ENCODE data around the gene SERGEF. TPM values are rescaled to one million over a fixed set of nuclear protein-coding genes. Genes with fewer than 3 reads are reported as not detected.
A peak's percentile ranks its signal among the peaks of the same experiment; 100 is the strongest.

SERGEF gene
- total RNA-seq: 10 to 100 TPM; 40.2 to 41.7 TPM

DNA sequence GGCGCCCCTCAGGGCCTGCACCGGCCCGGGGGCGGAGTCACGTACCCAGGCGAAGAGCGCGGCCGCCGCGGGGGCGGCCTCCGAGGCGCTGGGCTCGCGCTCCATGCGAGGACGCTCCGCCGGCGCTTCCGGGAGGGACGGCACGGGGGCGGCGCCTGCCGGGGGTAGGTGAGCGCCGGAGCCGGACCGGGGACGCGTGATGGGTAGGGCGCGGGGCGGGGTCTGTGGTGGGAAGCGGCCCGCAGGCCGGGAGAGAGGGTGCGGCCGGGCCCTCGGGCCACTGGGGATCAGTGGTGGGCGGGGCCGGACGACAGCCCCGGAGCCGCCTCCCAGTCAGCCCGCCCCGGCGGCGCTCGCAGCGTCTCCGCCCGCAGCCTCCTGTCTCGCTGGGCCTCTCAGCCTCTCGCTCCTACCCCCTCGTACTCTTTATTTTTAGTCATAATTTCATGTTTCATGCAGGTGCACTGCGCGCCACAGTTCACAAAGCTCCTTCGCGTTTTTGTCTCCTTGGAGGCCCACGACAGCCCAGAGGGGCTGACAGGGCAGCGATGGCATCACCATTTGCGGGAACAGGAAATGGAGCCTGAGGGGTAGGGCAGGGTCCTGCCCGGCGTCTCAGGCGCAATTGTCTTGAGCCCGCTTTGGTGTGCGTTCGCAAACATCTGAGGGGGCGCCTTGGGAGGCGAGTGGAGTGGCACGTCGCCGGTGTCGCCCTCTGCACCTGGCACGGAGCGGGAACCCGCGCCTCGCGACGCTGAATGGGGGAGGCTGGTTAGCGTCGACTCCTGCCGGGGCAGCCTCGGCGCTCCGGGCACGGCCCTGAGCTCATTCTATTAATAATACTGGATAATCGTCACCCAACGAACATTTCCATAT, at the start of gene SERGEF:
TSS of gene SERGEF (minus strand) at position 142 of the 876 bp plus-strand sequence. CDS start at position 105, 37 bp downstream.
- DNase-seq: peak; percentile 94
- Mint-ChIP-seq H3K27me3 (ENCODE audit: low read depth) (no peaks in the 10 kb centered on the region), H3K36me3 (ENCODE audit: low read depth) (peaks cover 1% of the 10 kb centered on the region), H3K27ac (peak within 1 kb of the TSS; percentile 95), H3K4me3 (peak within 1 kb of the TSS; percentile 97), H3K9me3 (no peaks in the 10 kb centered on the region), H3K4me1 (ENCODE audit: low read depth) (peaks cover 39% of the 10 kb centered on the region)
- CTCF ChIA-PET: interaction anchor here (1.2 to 1.6 kb wide), 3 partner anchors 22 to 102 kb away, joined by 3 to 7 read pairs (median 4); no protein-coding TSS in a partner anchor
- intact Hi-C loops (cut with micrococcal nuclease): loop anchor here (1.0 to 5.0 kb wide), 17 partner anchors 93 to 1699 kb away; partner anchors contain the start of genes C11orf58, E2F8, GTF2H1 and HPS5

DNA sequence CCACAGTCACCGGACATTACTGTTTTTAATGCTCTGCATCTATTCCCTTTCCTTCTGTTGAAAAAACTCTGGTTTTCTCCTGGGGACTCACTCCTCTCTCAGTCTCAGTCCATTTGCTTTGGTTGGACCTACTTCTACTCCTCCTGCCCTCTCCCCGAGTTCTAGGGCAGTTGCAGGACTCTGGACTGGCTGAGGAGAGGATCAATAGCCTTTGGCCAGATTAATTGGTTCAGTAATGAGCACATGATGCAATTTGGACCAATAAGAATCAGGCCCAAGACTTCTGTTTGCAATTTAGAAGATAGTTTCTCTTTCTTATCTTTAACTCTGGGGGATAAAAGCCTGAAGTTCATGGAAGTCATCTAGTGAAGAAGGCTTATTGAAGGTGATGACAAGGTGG, 48.5 kb upstream of the SERGEF start:
- H3K9me3 Mint-ChIP-seq: no peaks in the 10 kb centered on the region
- H3K27me3 Mint-ChIP-seq (ENCODE audit: low read depth): no peaks in the 10 kb centered on the region
- DNase-seq: no peak
- CTCF ChIA-PET: no interaction called here
- H3K27ac Mint-ChIP-seq: no peak overlapping the region
- H3K36me3 Mint-ChIP-seq (ENCODE audit: low read depth): no peaks in the 10 kb centered on the region
- no peak overlapping the region for H3K4me3 Mint-ChIP-seq
- intact Hi-C loops (cut with micrococcal nuclease): no loop called here
- no peaks in the 10 kb centered on the region for H3K4me1 Mint-ChIP-seq (ENCODE audit: low read depth)

DNA sequence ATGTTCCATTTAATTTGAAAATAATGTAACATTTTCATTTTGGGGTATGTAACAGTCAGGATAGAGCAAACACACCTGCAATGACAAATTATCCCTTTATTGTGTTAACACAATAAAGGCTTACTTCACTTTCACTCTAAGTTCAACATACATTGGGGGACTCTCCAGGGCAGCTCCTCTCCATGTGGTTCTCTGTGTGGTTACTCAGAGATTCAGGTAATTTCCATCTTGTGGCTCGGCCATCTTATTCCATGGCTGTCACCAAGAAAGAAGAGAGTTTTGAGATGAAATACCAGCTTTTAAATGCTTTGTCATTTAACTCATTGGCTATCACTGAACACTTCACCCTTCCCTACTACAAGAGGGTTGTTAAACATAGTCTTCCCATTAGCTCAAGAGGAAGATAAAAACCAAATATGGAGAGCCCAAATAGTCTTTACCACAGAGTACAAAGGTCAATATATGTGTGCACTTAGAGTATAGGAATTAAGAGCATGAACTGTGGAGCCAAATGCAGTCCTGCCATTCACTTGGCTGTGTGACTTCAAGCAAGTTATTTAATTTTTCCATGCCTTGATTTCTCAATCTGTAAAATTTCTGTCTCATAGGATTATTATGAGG, 43.8 kb upstream of the SERGEF start:
- Mint-ChIP-seq H3K27me3 (ENCODE audit: low read depth) (no peaks in the 10 kb centered on the region), H3K9me3 (no peaks in the 10 kb centered on the region), H3K27ac (no peak overlapping the region), H3K36me3 (ENCODE audit: low read depth) (no peaks in the 10 kb centered on the region), H3K4me3 (no peak overlapping the region), H3K4me1 (ENCODE audit: low read depth) (no peaks in the 10 kb centered on the region)
- CTCF ChIA-PET: no interaction called here
- intact Hi-C loops (cut with micrococcal nuclease): no loop called here
- DNase-seq: no peak

DNA sequence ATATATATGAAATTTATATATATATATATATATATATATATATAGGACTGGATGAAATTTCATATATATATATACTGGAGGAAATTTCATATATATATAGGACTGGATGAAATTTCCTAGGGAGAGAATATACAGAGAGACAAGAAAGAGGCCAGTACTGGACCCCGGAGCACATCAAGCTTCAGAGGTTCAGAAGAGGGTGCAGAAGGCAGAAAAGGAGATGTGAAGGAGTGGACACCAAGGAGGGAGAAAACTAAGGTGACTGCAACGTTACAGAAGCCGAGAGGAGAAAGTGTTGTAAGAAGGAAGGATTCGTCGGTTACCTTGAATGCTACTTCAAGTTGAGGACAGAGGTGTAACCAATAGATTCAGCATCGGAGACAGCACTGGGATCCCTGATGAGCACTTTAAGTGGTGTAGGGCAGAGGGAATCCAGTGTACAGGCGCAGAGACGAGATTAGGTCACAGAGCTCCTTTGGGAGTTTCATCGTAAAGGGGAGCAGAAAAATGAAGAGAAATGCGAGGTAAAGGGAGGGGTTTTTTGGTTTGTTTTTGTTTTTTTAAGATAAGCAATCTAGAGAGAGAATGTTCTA, 41.8 kb upstream of the SERGEF start:
- CTCF ChIA-PET: no interaction called here

DNA sequence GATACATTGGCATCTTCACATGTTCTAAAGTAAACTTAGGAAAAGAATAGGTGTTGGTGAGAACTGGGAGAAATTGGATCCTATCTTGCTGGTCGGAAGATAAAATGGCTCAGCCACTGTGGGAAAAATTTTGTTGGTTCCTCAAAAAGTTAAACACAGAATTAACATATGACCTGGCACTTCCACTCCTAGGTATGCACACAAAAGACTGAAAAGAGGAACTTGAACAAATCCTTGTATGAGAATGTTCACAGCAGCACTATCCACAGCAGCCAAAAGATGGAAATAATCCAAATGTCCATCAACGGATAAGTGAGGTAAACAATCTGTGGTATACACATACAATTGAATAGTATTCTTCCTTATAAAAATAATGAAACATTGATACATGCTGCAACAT, 38.0 kb upstream of the SERGEF start:
- peaks cover 20% of the 10 kb centered on the region for H3K27me3 Mint-ChIP-seq (ENCODE audit: low read depth)
- H3K36me3 Mint-ChIP-seq (ENCODE audit: low read depth): peaks cover 7% of the 10 kb centered on the region
- CTCF ChIA-PET: no interaction called here
- no peaks in the 10 kb centered on the region for H3K4me1 Mint-ChIP-seq (ENCODE audit: low read depth)
- H3K27ac Mint-ChIP-seq: no peak overlapping the region
- H3K4me3 Mint-ChIP-seq: no peak overlapping the region
- no peaks in the 10 kb centered on the region for H3K9me3 Mint-ChIP-seq
- intact Hi-C loops (cut with micrococcal nuclease): no loop called here
- DNase-seq: no peak

More for the DNA sequence above, 41.8 kb upstream of the SERGEF start:
- DNase-seq: no peak
- peaks cover 2% of the 10 kb centered on the region for H3K36me3 Mint-ChIP-seq (ENCODE audit: low read depth)
- H3K4me3 Mint-ChIP-seq: no peak overlapping the region
- intact Hi-C loops (cut with micrococcal nuclease): no loop called here
- H3K27ac Mint-ChIP-seq: no peak overlapping the region
- no peaks in the 10 kb centered on the region for H3K4me1 Mint-ChIP-seq (ENCODE audit: low read depth)
- H3K27me3 Mint-ChIP-seq (ENCODE audit: low read depth): no peaks in the 10 kb centered on the region
- no peaks in the 10 kb centered on the region for H3K9me3 Mint-ChIP-seq

DNA sequence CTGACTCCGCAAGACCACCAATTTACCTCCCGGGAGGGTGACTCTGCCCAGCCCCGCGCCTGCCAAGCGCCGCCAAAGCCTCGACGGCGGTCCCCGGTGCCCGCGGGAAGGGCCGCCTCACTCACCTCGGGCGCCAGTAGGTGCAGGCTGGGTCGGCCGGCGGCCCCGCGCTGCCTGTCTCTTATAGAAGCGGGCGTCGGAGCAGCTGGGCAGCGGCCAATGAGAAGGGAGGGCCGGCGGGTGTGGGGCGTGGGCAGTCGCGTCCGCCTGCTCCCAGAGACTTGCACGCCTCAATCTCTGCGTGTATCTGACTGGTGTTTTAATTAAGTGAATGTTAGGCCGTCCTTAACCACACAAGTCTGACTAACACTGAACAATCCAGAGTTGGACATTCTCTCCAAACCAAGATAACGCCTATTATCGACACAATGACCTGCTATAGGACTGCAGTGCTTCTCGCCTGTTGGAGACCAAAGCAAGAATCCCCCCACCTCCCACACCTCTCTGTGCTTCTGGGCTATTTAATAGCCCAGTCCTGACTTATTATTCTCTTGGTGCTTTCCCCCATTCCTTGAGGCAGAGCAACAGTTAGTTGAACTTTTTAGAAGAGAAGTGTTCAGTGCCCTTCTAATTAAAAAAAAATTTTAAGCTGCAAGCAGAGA, 33.4 kb upstream of the SERGEF start, which contains the start of gene TPH1:
TSS of gene TPH1 (minus strand) at position 154 of the 662 bp plus-strand sequence. CDS start 5,507 bp downstream, outside the sequence.
- H3K27me3 Mint-ChIP-seq (ENCODE audit: low read depth): peaks cover 39% of the 10 kb centered on the region
- peaks cover 7% of the 10 kb centered on the region for H3K36me3 Mint-ChIP-seq (ENCODE audit: low read depth)
- intact Hi-C loops (cut with micrococcal nuclease): no loop called here
- no peak within 1 kb of the TSS for H3K4me3 Mint-ChIP-seq
- DNase-seq: no peak
- CTCF ChIA-PET: no interaction called here
- H3K9me3 Mint-ChIP-seq: no peaks in the 10 kb centered on the region
- no peak within 1 kb of the TSS for H3K27ac Mint-ChIP-seq
- no peaks in the 10 kb centered on the region for H3K4me1 Mint-ChIP-seq (ENCODE audit: low read depth)

DNA sequence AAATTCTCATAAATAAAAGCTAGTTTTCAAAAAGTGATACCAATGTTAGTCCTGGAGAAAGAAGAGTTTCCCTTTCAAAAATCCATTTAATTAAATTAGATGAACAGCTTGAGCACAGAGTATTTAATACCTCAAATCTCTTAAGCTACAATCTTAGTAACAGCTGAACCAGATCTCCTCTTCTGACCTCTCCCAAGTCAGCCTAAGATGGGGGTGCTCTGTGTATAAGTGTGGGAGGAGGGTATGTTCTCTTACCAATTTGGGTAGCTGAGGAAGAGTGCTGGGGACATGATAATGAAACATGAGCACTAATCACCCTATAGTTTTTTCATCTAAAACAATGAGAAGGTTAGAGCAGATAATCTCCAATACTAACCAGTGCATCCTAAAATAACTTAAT, 23.6 kb upstream of the SERGEF start:
- no peaks in the 10 kb centered on the region for H3K27me3 Mint-ChIP-seq (ENCODE audit: low read depth)
- H3K9me3 Mint-ChIP-seq: no peaks in the 10 kb centered on the region
- intact Hi-C loops (cut with micrococcal nuclease): no loop called here
- CTCF ChIA-PET: no interaction called here
- H3K4me3 Mint-ChIP-seq: no peak overlapping the region
- no peak for DNase-seq
- H3K4me1 Mint-ChIP-seq (ENCODE audit: low read depth): no peaks in the 10 kb centered on the region
- no peak overlapping the region for H3K27ac Mint-ChIP-seq
- peaks cover 2% of the 10 kb centered on the region for H3K36me3 Mint-ChIP-seq (ENCODE audit: low read depth)

DNA sequence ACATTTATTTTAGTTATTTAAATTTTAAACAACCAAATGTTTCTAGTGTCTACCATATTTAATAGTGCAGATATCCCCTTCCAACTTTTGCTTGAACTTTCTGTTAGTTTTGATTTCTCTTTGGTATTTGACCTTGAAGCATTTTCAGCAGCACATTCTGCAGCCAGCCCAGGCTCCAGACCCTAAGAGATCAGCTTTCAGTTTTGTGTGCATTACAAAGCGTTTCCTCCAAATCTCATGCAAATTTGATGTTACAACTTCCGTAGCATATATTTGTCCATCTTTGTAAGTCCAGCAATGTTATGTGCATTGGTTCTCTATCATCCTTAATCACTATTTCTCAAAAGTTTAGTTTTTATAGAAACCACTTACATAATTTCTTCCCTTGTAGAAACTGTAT, 14.6 kb upstream of the SERGEF start:
- H3K27ac Mint-ChIP-seq: no peak overlapping the region
- H3K4me1 Mint-ChIP-seq (ENCODE audit: low read depth): no peaks in the 10 kb centered on the region
- no peak for DNase-seq
- H3K27me3 Mint-ChIP-seq (ENCODE audit: low read depth): no peaks in the 10 kb centered on the region
- intact Hi-C loops (cut with micrococcal nuclease): no loop called here
- CTCF ChIA-PET: interaction anchor here (0.6 to 0.7 kb wide), 2 partner anchors 36 to 49 kb away, joined by 3 read pairs; no protein-coding TSS in a partner anchor
- no peaks in the 10 kb centered on the region for H3K9me3 Mint-ChIP-seq
- peaks cover 2% of the 10 kb centered on the region for H3K36me3 Mint-ChIP-seq (ENCODE audit: low read depth)
- H3K4me3 Mint-ChIP-seq: no peak overlapping the region

DNA sequence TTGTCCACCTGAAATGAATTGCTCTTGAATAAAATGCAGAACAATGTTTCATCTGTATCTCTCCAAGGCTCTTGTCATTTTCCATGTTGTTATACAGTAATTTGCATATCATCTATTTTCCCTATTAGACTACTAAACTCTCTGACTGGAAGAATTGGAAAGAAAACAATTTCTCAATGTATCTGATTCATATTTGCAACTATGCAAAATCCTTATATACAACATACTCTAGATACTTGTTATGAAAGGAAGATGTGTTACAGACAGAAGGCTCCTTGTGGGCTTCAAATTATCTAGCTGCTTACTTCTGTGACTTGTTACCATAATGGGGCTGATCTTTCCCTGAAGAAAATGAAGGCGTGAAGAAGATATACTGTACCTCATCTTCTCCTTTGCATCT, 9.6 kb upstream of the SERGEF start:
- Mint-ChIP-seq H3K36me3 (ENCODE audit: low read depth) (no peaks in the 10 kb centered on the region), H3K4me3 (no peak overlapping the region)
- CTCF ChIA-PET: no interaction called here

DNA sequence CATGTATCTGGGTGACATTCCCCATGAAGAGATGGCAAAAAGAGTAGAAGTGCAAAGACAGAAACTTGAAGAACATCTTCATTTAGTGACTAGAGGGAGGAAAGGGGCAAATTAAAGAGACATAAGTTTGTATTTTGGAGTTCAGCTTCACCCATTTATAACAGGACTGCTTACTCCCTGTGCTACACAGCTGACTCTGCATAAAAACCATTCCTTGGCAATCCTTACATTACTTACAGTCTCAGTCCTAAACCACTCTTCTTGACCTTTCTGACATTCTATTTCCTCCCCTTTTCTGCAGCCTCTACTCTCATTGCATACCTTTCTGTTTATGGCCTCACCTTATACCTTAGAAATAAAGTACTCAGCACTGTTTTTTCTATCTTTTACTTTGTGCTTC, 6.8 kb upstream of the SERGEF start:
- no peaks in the 10 kb centered on the region for H3K9me3 Mint-ChIP-seq
- DNase-seq: no peak
- CTCF ChIA-PET: no interaction called here
- no peak overlapping the region for H3K4me3 Mint-ChIP-seq
- no peaks in the 10 kb centered on the region for H3K27me3 Mint-ChIP-seq (ENCODE audit: low read depth)
- intact Hi-C loops (cut with micrococcal nuclease): no loop called here
- peaks cover 8% of the 10 kb centered on the region for H3K4me1 Mint-ChIP-seq (ENCODE audit: low read depth)
- no peaks in the 10 kb centered on the region for H3K36me3 Mint-ChIP-seq (ENCODE audit: low read depth)
- no peak overlapping the region for H3K27ac Mint-ChIP-seq

More for the DNA sequence above, 9.6 kb upstream of the SERGEF start:
- DNase-seq: no peak
- Mint-ChIP-seq H3K4me1 (ENCODE audit: low read depth) (no peaks in the 10 kb centered on the region), H3K27me3 (ENCODE audit: low read depth) (no peaks in the 10 kb centered on the region), H3K27ac (no peak overlapping the region), H3K9me3 (no peaks in the 10 kb centered on the region)
- intact Hi-C loops (cut with micrococcal nuclease): no loop called here

DNA sequence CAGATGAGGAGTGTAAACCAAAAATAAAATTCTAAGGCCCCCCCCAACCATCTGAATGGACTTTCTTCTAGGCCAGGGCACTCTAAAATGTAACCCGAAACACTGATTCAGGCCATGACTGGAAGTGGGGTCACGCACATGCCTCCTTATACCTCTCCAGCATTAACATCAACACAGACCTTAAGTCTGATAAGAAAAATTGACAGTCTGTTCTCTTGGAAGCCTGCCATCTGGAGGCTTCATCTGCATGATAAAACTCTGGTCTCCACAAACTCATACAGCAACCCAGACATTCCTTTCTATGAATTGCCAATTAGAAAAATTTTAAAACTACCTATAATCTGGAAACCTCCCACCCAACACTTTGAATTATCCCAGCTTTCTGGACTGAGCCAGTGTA, 3.9 kb upstream of the SERGEF start:
- intact Hi-C loops (cut with micrococcal nuclease): no loop called here
- Mint-ChIP-seq H3K36me3 (ENCODE audit: low read depth) (peaks cover 1% of the 10 kb centered on the region), H3K4me1 (ENCODE audit: low read depth) (peaks cover 25% of the 10 kb centered on the region), H3K9me3 (no peaks in the 10 kb centered on the region), H3K27me3 (ENCODE audit: low read depth) (no peaks in the 10 kb centered on the region), H3K27ac (no peak overlapping the region), H3K4me3 (no peak overlapping the region)
- DNase-seq: no peak
- CTCF ChIA-PET: no interaction called here

DNA sequence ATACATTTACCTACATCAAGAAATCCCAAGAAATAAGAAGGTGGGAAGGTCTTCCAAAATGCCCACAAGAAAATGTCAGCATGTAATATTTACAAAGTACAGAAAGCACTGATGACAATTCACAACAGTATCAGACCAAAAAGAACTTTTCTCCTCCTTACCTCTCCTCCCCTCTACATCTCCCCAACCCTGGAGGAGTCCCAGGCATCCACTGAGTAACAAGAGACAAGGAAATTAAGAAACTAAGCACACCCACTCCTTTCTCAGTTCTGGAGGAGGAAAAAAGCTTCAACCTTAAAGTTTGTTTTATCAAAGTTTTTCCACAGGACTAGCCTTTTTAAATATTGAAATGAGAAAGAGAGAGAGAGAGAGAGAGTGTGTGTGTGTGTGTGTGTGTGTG, 2.0 kb upstream of the SERGEF start:
- CTCF ChIA-PET: interaction anchor here (1.0 to 1.6 kb wide), 4 partner anchors 10 to 91 kb away, joined by 3 to 10 read pairs (median 5); partner anchors contain the start of gene SAAL1
- H3K27ac Mint-ChIP-seq: no peak overlapping the region
- H3K4me3 Mint-ChIP-seq: no peak overlapping the region
- DNase-seq: no peak
- H3K9me3 Mint-ChIP-seq: no peaks in the 10 kb centered on the region
- H3K4me1 Mint-ChIP-seq (ENCODE audit: low read depth): peaks cover 39% of the 10 kb centered on the region
- H3K36me3 Mint-ChIP-seq (ENCODE audit: low read depth): peaks cover 1% of the 10 kb centered on the region
- H3K27me3 Mint-ChIP-seq (ENCODE audit: low read depth): no peaks in the 10 kb centered on the region
- intact Hi-C loops (cut with micrococcal nuclease): loop anchor here (2.0 to 5.0 kb wide), 7 partner anchors 663 to 1697 kb away; partner anchors contain the start of genes C11orf58, E2F8, NAV2 and NCR3LG1
